Measurements from ENCODE around the gene PTPRN2. TPM values are rescaled to one million over a fixed set of nuclear protein-coding genes. Genes with fewer than 3 reads are reported as not detected.

PTPRN2 gene
- total RNA-seq, 2 experiments from 2014 or later = 0.70 TPM; not detected in 1

DNA sequence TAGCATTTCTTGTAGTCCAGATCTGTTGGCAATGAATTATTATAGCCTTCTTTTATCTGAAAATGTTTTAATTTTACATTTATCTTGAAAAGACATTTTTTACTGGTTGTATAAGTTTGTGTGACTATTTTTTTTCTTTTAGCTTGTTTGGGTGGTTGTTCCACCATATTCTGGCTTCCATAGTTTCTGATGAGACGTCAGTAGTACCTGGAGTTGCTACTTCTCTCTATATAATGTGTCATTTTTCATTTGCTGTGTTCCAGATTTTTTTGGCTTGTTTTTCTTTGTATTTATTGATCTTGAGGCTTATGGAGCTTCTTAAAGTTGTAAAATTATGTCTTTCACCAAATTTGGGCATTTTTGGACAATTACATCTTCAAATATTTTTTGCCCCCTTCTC is 1082.0 kb downstream of the PTPRN2 start:
- no peaks in the 10 kb centered on the region for H3K9me3 ChIP-seq (ENCODE audit: low read length)
- no peak for TF ChIP-seq EZH2phosphoT487 (IDR thresholded peaks at IDR 0.05; ENCODE audit: borderline replicate concordance, low read depth, low read length)
- TF ChIP-seq, protein P1, sequence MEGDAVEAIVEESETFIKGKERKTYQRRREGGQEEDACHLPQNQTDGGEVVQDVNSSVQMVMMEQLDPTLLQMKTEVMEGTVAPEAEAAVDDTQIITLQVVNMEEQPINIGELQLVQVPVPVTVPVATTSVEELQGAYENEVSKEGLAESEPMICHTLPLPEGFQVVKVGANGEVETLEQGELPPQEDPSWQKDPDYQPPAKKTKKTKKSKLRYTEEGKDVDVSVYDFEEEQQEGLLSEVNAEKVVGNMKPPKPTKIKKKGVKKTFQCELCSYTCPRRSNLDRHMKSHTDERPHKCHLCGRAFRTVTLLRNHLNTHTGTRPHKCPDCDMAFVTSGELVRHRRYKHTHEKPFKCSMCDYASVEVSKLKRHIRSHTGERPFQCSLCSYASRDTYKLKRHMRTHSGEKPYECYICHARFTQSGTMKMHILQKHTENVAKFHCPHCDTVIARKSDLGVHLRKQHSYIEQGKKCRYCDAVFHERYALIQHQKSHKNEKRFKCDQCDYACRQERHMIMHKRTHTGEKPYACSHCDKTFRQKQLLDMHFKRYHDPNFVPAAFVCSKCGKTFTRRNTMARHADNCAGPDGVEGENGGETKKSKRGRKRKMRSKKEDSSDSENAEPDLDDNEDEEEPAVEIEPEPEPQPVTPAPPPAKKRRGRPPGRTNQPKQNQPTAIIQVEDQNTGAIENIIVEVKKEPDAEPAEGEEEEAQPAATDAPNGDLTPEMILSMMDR (conservative IDR thresholded peaks at IDR 0.05; ENCODE audit: low read length) = no peak
- no peaks in the 10 kb centered on the region for H3K36me3 ChIP-seq (ENCODE audit: insufficient read depth, low read length)
- H3K4me1 ChIP-seq (ENCODE audit: insufficient read depth, low read length, poor library complexity, severe bottlenecking) = no peaks in the 10 kb centered on the region
- ChIA-PET CTCF (ENCODE audit: unreplicated experiment) (no interaction called here), POLR2A (interaction anchor here (1.2 kb wide), 1 partner anchor 10 kb away, joined by 3 read pairs; no protein-coding TSS in a partner anchor)
- H3K79me2 ChIP-seq (ENCODE audit: insufficient read depth, low read depth, low read length) = no peaks in the 10 kb centered on the region
- H4K20me1 ChIP-seq (ENCODE audit: insufficient read depth, low read length) = no peaks in the 10 kb centered on the region
- H3K27ac ChIP-seq (ENCODE audit: low read depth, low read length, poor library complexity, severe bottlenecking) = no peak overlapping the region
- H3K4me2 ChIP-seq (ENCODE audit: low read length) = no peak overlapping the region
- DNase-seq (ENCODE audit: low spot score) = no peak
- intact Hi-C loops (cut with micrococcal nuclease; ENCODE audit: unreplicated experiment) = no loop called here
- H3K4me3 ChIP-seq (ENCODE audit: low read depth, low read length, poor library complexity, severe bottlenecking) = no peak overlapping the region
- H3K9me2 ChIP-seq (ENCODE audit: insufficient read depth, low read length) = no peaks in the 10 kb centered on the region
- BruUV-seq (replicated peaks) = no TSS peak
- H2AFZ ChIP-seq (ENCODE audit: low read length) = no peak overlapping the region

GRCh38 chr7:157503229-157503628 is 1084.4 kb downstream of the PTPRN2 start:
- ChIA-PET POLR2A (interaction anchor here (1.3 kb wide), 1 partner anchor 13 kb away, joined by 3 read pairs; no protein-coding TSS in a partner anchor), CTCF (ENCODE audit: unreplicated experiment) (no interaction called here)
- Histone ChIP-seq H3K79me2 (ENCODE audit: insufficient read depth, low read depth, low read length) (no peaks in the 10 kb centered on the region), H3K9me2 (ENCODE audit: insufficient read depth, low read length) (no peaks in the 10 kb centered on the region), H3K4me3 (ENCODE audit: low read depth, low read length, poor library complexity, severe bottlenecking) (no peak overlapping the region), H2AFZ (ENCODE audit: low read length) (no peak overlapping the region), H4K20me1 (ENCODE audit: insufficient read depth, low read length) (no peaks in the 10 kb centered on the region), H3K4me2 (ENCODE audit: low read length) (no peak overlapping the region), H3K27ac (ENCODE audit: low read depth, low read length, poor library complexity, severe bottlenecking) (no peak overlapping the region), H3K9me3 (ENCODE audit: low read length) (no peaks in the 10 kb centered on the region), H3K4me1 (ENCODE audit: insufficient read depth, low read length, poor library complexity, severe bottlenecking) (no peaks in the 10 kb centered on the region), H3K36me3 (ENCODE audit: insufficient read depth, low read length) (no peaks in the 10 kb centered on the region)
- no peak for DNase-seq (ENCODE audit: low spot score)
- intact Hi-C loops (cut with micrococcal nuclease; ENCODE audit: unreplicated experiment) = no loop called here
- BruUV-seq (replicated peaks) = no TSS peak
- TF ChIP-seq EZH2phosphoT487 (IDR thresholded peaks at IDR 0.05; ENCODE audit: borderline replicate concordance, low read depth, low read length) = no peak
- TF ChIP-seq, protein P1 (conservative IDR thresholded peaks at IDR 0.05; ENCODE audit: low read length) = no peak

DNA sequence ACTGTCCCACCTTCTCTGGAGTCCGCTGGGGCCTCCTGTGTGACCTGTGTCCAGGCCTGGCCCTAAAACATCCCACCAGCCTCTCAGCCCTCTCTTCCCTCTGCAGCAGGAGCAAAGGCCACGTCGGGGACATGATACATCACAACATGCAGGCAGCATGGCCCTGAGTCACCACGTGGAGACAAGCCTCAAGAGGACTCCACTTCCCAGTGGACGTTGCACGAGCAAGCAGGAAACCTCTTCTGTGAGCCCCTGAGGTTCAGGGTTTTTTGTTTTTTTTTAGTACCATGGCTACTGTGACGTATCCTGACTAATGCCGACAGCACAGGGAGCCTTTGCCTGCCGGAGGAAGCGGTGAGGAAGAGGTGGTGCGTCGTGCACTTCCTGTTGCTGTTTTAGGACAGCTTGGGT is 1084.9 kb downstream of the PTPRN2 start:
- BruUV-seq (replicated peaks) = no TSS peak
- POLR2A ChIA-PET = no interaction called here
- Histone ChIP-seq H3K9me3 (ENCODE audit: low read length) (no peaks in the 10 kb centered on the region), H3K36me3 (ENCODE audit: insufficient read depth, low read length) (no peaks in the 10 kb centered on the region), H3K27ac (ENCODE audit: low read depth, low read length, poor library complexity, severe bottlenecking) (no peak overlapping the region), H3K4me1 (ENCODE audit: insufficient read depth, low read length, poor library complexity, severe bottlenecking) (no peaks in the 10 kb centered on the region), H2AFZ (ENCODE audit: low read length) (no peak overlapping the region), H3K79me2 (ENCODE audit: insufficient read depth, low read depth, low read length) (no peaks in the 10 kb centered on the region), H3K9me2 (ENCODE audit: insufficient read depth, low read length) (no peaks in the 10 kb centered on the region), H4K20me1 (ENCODE audit: insufficient read depth, low read length) (no peaks in the 10 kb centered on the region), H3K4me3 (ENCODE audit: low read depth, low read length, poor library complexity, severe bottlenecking) (no peak overlapping the region), H3K4me2 (ENCODE audit: low read length) (no peak overlapping the region)
- intact Hi-C loops (cut with micrococcal nuclease; ENCODE audit: unreplicated experiment) = no loop called here
- no peak for TF ChIP-seq EZH2phosphoT487 (IDR thresholded peaks at IDR 0.05; ENCODE audit: borderline replicate concordance, low read depth, low read length)
- TF ChIP-seq, protein P1 (conservative IDR thresholded peaks at IDR 0.05; ENCODE audit: low read length) = no peak
- DNase-seq (ENCODE audit: low spot score) = no peak
- CTCF ChIA-PET (ENCODE audit: unreplicated experiment) = no interaction called here

Data from OCI-LY7 (cell line).